HG02852 (cell line): ENCODE measurements around the gene SCEL.
"Not testable (repeated sequence)": the region's sequence is repeated elsewhere in the genome, so short reads cannot be mapped to it uniquely, and the experiment has no call there.

Experiments
- ATAC-seq: cut with Tn5 transposase; IDR thresholded peaks from one replicate; pipeline ENCODE4 v1.9.1; 2021; ENCODE audit warnings: mild to moderate bottlenecking, moderate library complexity; ENCODE audit not compliant: unreplicated experiment

The SCEL gene

DNA sequence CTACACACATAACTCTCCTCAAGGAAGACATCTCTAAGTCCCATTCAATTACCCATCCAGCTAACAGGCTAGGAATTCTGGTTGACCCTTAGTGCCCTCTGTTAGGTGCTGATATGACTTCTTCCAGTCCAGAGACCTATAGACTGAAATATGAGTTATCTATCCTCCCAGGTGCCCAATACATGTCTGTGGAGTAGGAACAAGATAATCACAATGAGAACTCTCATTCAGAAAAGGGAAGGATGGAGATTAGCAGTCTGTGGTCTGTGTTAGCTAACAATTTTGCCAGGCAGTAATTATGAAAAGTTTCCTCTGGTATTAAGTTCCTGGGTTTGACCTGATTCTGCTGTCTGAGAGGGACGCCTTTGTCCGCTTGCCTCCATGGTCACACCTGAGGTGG lies 117.8 kb downstream of the SCEL start:
- no peak for ATAC-seq

DNA sequence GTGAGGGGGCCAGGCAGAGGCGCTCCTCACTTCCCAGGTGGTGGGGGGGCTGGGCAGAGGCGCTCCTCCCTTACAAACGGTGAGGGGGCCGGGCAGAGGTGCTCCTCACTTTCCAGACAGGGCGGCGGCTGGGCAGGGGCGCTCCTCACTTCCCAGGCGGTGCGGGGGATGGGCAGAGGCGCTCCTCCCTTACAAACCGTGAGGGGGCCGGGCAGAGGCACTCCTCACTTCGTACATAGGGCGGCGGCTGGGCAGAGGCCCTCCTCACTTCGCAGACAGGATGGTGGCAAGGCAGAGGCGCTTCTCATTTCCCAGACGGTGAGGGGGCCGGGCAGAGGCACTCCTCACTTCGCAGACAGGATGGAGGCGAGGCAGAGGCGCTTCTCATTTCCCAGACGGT lies 124.5 kb downstream of the SCEL start:
- not testable (repeated sequence) for ATAC-seq

DNA sequence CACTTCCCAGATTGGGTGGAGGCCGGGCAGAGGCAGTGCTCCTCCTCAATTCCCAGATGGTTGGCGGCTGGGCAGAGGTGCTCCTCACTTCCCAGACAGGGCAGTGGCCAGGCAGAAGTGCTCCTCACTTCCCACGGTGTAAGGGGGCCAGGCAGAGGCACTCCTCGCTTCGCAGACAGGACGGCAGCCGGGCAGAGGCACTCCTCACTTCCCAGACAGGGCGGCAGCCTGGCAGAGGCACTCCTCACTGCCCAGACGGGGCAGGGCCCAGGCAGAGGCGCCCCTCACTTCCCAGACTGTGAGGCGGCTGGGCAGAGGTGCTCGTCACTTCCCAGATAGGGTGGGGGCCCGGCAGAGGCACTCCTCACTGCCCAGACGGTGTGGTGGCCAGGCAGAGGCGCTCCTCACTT lies 125.3 kb downstream of the SCEL start:
- no peak for ATAC-seq

DNA sequence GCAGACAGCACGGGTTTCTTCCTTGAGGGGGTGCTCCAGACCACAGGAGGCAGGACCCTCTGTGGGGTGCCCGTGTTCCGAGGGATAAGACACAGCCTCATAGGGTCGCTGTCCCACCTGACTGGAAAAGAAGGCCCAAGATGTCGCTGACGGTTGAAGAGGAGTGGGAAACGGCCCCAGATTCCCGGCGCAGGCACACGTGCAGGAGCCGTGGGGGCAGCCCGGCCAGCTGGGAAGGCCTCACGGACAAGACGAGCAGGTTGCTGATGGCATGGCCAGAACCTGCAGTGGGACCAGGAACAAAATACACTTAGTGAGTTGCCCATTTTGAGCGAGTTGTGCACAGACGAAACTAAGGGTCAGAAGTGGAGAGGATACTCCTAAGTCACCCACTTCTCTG lies 126.8 kb downstream of the SCEL start:
- not testable (repeated sequence) for ATAC-seq

DNA sequence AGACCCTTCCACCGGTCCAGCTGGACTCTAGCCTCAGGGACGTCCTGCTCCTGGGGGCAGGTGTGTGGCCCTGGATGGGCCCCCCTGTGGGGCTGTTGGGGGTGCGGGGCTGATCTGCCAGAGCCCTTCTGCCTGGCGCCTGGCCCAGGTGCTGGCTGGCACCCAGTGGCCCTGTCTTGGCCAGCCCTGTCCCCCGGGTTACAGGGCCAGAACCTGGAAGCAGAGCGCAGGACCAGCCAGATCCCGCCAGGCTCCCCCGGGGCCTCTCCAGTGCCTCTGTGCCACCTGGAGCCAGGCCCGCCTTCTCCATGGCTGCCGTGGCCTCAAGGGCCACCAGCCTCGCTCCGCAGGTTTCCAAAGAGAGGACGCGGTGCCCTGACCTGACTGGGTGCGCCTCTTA lies 127.3 kb downstream of the SCEL start:
- not testable (repeated sequence) for ATAC-seq

DNA sequence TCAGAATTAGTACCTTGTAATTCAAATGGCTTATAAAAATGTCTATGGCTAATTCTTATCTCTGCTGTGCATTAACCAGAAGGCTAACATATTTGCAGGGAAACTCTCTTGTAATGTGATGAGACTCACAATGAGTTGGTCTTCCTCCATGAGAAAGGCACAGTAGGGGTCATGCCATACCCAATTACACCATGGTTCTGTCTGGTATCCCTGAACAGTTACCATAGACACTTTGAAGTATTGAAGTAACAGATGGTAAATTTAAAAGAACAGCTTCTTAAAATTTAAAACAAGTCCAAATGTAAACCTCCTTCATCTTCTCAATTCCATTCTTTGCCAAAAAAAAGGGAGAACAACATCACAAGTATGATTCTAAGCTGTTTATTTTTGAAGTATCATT lies 139.3 kb downstream of the SCEL start:
- ATAC-seq = no peak

DNA sequence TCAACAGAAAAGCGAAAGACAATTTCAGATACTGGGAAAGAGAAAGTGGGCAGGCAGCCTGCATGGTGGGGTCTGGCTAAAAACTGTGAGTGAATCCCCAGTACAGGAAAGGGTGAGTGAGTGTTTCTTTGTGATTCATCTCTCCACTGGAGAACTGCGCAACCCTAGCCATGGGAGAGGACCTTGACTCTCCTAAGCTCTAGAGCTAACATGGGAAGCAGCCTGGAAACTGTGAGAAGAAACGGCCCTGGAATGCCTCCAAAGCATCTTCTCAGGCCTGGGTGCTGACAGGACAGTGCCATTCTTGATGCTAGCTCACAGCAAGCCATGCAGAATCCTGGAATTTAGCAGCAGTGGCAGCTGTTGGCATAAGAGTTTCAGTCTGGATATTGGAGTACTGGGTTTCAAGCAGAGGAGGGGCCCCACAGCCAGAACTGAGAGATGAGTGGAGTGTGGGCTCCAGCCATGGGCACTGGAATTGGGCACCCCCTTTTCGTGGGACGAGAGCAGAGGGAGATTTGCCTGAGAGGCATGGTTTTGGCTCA lies 143.3 kb downstream of the SCEL start:
- no peak for ATAC-seq

DNA sequence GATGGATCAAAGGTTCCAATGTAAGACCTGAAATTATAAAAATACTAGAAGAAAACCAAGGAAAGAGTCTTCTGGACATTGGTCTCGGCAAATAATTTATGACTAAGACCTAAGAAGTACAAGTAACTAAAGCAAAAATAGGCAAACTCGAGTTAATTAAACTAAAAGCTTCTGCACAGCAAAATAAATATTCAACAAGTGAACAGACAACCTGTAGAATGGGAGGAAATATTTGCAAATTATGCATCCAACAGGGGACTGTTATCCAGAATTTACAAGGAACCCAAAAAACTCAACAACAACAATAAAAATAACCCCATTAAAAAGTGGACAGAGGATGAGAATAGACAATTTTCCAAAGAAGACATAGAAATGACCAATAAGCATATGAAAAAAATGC lies 152.3 kb downstream of the SCEL start:
- ATAC-seq = no peak

DNA sequence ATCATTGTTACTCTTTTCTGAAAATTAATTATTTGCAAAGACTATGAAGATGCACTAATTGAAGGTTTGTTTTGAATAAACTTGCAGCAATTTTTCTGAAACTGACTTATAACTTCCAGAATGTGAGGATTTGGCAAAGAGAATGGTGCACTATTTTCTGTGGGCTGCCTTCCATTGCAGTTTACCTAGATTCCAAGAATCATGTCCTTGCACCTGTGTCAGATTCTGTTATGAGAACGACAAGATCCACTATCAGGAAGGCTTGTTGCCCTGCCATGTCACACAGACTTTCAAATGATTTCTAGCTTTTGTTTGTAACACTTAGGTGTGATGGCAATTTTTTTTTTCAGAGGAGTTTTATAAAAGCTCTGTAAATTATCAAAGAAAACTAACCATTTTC lies 156.4 kb downstream of the SCEL start:
- no peak for ATAC-seq

DNA sequence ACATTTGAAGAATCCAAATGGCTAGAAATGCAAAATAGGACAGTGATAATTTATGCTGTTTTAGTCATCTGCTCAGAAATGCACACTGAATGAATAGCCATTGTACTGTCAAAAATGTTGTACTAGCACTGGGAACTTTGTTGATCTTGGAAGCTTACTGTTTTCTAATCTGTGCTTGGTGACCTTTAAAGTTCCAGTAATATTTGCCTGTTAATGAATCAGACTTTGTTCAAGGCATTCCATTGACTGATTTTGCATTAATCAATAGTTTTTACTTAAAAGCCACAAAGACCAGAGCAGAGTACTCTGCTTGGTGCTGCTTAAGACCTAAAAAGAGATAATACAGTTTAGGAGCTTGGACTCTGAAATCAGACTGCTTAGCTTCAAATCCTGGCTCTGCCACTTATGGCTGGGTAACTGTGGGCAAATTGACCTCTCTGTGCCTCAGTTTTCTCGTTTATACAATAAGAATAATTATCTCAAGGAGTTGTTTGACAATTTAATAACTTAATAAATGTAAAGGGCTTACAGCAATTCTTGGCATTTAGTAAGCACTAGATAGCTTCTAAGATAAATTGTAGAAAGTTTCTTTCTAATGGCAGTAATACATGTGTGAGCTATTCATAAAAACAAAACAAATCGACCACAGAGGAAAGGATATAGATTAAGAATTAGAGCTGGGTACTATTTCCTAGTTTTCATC lies 157.4 kb downstream of the SCEL start:
- ATAC-seq = no peak

DNA sequence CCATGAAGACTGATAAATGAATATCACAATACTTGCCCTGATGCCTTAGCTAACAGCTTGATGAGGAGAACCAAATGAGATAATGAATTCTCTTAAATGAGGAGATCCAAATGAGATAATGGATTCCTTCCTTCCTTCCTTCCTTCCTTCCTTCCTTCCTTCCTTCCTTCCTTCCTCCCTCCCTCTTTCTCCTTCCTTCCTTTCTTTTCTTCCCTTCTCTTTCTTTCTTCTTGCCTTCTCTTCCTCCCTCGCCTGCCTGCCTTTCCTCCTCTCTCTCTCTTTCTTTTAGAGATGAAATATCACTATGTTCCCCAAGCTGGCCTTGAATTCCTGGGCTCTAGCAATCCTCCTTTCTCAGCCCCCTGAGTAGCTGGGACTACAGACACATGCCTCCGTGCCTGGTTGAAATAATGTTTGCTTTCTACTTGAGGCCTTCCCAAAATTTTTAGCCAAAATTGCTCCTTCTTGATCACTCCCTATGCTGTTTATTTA lies 158.0 kb downstream of the SCEL start:
- no peak for ATAC-seq
